ENCODE data around the gene MYO5A.

MYO5A gene

DNA sequence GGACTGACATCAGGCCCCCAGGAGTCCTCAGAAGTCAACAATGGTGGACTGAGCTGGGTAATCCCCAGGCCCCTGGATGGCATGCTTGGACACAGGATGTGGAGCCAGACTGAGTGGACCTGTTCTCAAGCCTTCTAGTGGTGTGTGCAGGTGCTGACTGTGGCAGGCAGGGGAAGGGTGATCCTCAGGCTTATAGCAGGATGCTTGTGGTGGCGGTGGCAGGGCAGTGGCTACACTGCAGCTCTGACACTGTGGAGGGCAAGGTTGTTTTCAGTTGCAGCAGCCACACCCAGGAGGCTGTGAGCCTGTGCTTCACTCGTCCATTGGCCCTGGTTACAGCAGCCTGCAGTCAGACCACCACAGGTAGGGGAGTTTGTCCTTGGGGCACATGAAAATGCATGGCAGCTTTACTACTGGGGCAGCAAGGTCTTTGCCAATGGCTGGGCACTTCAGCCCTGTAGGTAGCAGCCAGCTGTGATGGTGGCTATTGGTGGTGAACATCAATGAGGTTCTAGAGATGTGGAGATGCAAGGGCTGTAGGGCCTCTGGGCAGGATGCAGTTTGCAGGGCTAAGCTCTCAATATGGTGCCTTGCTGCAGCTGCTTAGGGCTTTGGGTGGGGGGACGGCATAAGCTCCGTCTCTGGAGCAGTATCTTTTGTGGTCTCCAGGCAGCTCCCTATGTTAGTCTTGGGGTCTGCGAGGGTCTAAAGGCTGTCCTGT is 17.5 kb upstream of the MYO5A start:
- H3K27me3 ChIP-seq (ENCODE audit: control insufficient read depth in 5 of 5, insufficient read depth in 4 of 5, low read length in 5 of 5), result no peaks in the 10 kb centered on the region
- no peak overlapping the region for H3K27ac ChIP-seq (ENCODE audit: low read depth, low read length)
- H3K4me1 ChIP-seq (ENCODE audit: control insufficient read depth in 5 of 5, insufficient read depth in 5 of 5, low read length in 5 of 5), result peaks cover 0 to 3% (median 0%) of the 10 kb centered on the region in 5 donors
- H3K9ac ChIP-seq (ENCODE audit: low read length in 5 of 5), result no peak overlapping the region
- no peaks in the 10 kb centered on the region for H3K9me3 ChIP-seq (ENCODE audit: control insufficient read depth in 5 of 5, low read length in 5 of 5)
- H3K36me3 ChIP-seq (ENCODE audit: control insufficient read depth in 5 of 5, insufficient read depth in 5 of 5, low read length in 5 of 5), result peaks cover 24 to 36% (median 34%) of the 10 kb centered on the region in 5 donors
- no peak overlapping the region for H3K4me3 ChIP-seq (ENCODE audit: low read depth in 1 of 5, low read length in 5 of 5)

DNA sequence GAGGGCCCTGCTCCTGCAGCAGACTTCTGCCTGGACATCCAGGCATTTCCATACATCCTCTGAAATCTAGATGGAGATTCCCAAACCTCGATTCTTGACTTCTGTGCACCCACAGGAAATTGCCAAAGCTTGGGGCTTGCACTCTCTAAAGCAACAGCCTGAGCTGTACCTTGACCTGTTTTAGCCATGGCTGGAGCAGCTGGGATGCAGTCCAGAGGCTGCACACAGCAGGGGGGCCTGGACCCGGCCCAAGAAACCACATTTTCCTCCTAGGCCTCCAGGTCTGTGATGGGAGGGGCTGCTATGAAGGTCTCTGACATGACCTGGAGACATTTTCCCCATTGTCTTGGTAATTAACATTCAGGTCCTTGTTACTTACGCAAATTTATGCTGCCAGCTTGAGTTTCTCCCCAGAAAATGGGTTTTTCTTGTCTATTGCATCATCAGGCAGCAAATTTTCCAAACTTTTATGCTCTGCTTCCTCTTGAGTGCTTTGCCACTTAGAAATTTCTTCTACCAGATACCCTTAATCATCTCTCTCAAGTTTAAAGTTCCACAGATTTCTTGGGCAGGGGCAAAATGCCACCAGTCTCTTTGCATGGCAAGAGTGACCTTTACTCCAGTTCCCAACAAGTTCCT is 11.8 kb upstream of the MYO5A start:
- Histone ChIP-seq H3K9ac (ENCODE audit: low read length in 5 of 5) (no peak overlapping the region), H3K27ac (ENCODE audit: low read depth, low read length) (no peak overlapping the region), H3K27me3 (ENCODE audit: control insufficient read depth in 5 of 5, insufficient read depth in 4 of 5, low read length in 5 of 5) (no peaks in the 10 kb centered on the region), H3K36me3 (ENCODE audit: control insufficient read depth in 5 of 5, insufficient read depth in 5 of 5, low read length in 5 of 5) (no peaks in the 10 kb centered on the region), H3K4me3 (ENCODE audit: low read depth in 1 of 5, low read length in 5 of 5) (no peak overlapping the region), H3K4me1 (ENCODE audit: control insufficient read depth in 5 of 5, insufficient read depth in 5 of 5, low read length in 5 of 5) (no peaks in the 10 kb centered on the region), H3K9me3 (ENCODE audit: control insufficient read depth in 5 of 5, low read length in 5 of 5) (no peaks in the 10 kb centered on the region)

DNA sequence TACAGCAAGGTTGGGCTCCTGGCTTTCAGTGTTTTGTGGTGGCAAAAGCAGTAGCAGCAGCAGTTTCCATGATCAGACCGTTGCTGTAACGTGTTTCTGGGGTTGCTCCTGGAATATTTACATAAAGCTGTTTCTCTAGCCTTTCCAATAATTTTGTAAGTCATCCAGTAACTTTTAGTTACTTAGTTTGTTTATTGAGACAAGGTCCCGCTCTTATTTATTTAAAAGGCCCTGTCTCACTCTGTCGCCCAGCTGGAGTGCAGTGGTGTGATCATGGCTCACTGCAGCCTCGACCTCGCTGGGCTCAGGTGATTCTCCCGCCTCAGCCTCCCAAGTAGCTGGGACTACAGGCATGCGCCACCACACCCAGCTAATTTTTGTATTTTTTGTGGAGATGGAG is 8.8 kb upstream of the MYO5A start:
- Histone ChIP-seq H3K4me1 (ENCODE audit: control insufficient read depth in 5 of 5, insufficient read depth in 5 of 5, low read length in 5 of 5) (no peaks in the 10 kb centered on the region), H3K27ac (ENCODE audit: low read depth, low read length) (no peak overlapping the region), H3K27me3 (ENCODE audit: control insufficient read depth in 5 of 5, insufficient read depth in 4 of 5, low read length in 5 of 5) (peaks cover 0 to 3% (median 0%) of the 10 kb centered on the region in 5 donors), H3K9me3 (ENCODE audit: control insufficient read depth in 5 of 5, low read length in 5 of 5) (no peaks in the 10 kb centered on the region), H3K4me3 (ENCODE audit: low read depth in 1 of 5, low read length in 5 of 5) (no peak overlapping the region), H3K9ac (ENCODE audit: low read length in 5 of 5) (no peak overlapping the region), H3K36me3 (ENCODE audit: control insufficient read depth in 5 of 5, insufficient read depth in 5 of 5, low read length in 5 of 5) (no peaks in the 10 kb centered on the region)

DNA sequence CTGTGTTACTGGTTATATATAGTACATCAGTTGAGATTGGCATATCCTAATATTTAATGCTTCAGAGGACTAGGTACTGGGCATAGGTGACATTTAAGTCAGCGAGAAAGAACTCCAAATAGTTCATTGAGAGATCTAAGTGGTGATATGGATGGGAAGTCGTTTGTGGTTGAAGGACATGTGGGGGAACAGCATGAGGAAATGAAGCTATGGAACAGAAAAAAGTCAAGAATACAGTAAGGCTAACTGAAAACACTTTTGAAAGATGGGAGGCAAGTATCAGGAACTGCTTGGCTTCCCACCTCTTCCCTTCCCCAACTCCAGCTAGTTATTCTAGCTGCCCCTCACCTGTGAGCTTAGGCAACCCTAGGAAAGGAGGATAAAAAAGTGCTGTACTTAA is 3.7 kb upstream of the MYO5A start:
- H3K9me3 ChIP-seq (ENCODE audit: control insufficient read depth in 5 of 5, low read length in 5 of 5), result no peaks in the 10 kb centered on the region
- no peak overlapping the region for H3K9ac ChIP-seq (ENCODE audit: low read length in 5 of 5)
- no peak overlapping the region for H3K4me3 ChIP-seq (ENCODE audit: low read depth in 1 of 5, low read length in 5 of 5)
- peaks cover 0 to 7% (median 0%) of the 10 kb centered on the region in 5 donors for H3K27me3 ChIP-seq (ENCODE audit: control insufficient read depth in 5 of 5, insufficient read depth in 4 of 5, low read length in 5 of 5)
- no peak overlapping the region for H3K27ac ChIP-seq (ENCODE audit: low read depth, low read length)
- peaks cover 0 to 23% (median 19%) of the 10 kb centered on the region in 5 donors for H3K4me1 ChIP-seq (ENCODE audit: control insufficient read depth in 5 of 5, insufficient read depth in 5 of 5, low read length in 5 of 5)
- no peaks in the 10 kb centered on the region for H3K36me3 ChIP-seq (ENCODE audit: control insufficient read depth in 5 of 5, insufficient read depth in 5 of 5, low read length in 5 of 5)

DNA sequence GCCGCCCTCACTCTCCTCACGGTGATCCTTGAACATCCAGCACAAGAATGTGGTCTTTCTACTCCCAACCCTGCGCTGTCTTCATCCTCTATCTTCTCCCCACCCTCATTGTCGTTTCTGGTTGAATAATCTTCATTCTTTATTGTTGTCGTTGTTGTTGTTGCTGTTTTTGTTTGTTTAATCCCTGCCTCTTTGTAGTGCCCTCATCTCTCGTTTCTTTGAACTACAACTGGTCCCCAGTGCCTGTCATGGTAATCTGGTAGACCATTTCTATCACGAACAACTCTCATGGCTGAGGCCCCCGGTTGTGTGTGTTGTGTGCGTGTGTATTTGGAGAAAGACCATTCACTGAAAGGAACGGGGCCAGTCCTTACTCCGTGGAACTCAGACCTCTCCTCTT is 1.3 kb upstream of the MYO5A start:
- Histone ChIP-seq H3K4me3 (ENCODE audit: low read depth in 1 of 5, low read length in 5 of 5) (peak overlapping the region; percentile 55 to 80 (median 78)), H3K4me1 (ENCODE audit: control insufficient read depth in 5 of 5, insufficient read depth in 5 of 5, low read length in 5 of 5) (peaks cover 0 to 24% (median 21%) of the 10 kb centered on the region in 5 donors), H3K9me3 (ENCODE audit: control insufficient read depth in 5 of 5, low read length in 5 of 5) (no peaks in the 10 kb centered on the region), H3K36me3 (ENCODE audit: control insufficient read depth in 5 of 5, insufficient read depth in 5 of 5, low read length in 5 of 5) (no peaks in the 10 kb centered on the region), H3K27ac (ENCODE audit: low read depth, low read length) (no peak overlapping the region), H3K9ac (ENCODE audit: low read length in 5 of 5) (peak overlapping the region in 3 of 5 donors; percentile 30 to 79 (median 72)), H3K27me3 (ENCODE audit: control insufficient read depth in 5 of 5, insufficient read depth in 4 of 5, low read length in 5 of 5) (peaks cover 0 to 6% (median 0%) of the 10 kb centered on the region in 5 donors)

DNA sequence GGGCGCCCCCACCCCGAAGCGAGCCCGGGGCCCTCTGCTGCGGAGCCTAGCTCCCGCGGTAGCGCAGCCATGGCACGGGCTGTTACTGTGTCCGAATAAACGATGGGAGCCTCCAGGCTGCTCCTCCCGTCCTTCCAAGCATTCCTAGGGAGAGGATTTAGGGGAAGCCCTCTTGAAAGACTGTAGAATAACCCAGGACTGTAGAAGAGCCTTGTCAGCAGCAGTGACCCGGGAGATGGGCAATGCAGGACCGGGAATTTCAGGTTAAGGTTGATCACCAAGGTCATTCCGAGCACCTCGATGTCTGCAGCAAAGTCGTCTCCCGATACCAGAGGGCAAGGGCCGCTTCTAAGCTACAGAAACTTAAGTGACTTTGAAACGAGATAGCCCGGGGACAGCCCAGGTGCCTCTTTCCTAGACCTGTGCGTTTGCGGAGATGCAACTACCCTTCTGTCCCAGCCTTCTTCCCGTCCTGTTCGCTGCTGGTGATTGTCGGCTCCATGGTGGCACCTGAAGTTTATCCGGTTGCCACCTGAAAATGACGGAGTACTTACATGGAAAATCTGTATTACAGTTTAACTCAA is 753 bp upstream of the MYO5A start:
- Histone ChIP-seq H3K9ac (ENCODE audit: low read length in 5 of 5) (peak overlapping the region in 4 of 5 donors; percentile 72 to 85 (median 80)), H3K27ac (ENCODE audit: low read depth, low read length) (no peak overlapping the region)

DNA sequence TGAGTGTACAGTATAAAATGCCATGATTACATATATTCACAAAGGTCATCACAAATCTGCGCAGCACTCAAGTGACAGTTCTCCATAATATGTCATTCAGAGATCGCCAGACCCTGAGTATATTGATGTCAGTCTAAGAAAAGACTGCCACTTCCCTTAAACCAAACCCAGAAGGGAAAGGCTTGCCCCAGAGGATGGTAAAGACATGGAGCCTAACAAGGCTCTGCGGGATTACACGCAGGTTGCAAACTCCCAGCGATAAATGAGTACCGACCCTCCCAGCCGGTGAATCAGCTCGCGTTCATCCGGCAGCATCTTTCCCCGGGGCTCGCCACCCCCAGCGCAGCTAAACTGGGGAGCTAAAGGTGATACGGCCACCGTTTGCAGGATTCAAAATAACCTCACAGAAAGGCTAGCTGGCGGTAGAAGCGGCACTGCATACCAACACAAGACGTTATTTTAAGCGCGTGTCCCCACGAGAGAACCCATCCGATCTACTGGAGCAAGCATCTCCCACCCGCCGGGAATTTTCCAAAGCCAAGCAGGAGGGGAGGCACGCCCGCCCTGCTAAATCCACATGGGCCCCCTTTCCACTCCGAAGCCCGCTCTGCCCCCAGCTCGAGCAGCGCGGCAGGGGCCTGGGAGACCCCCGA is 643 bp downstream of the MYO5A start:
- Histone ChIP-seq H3K27ac (ENCODE audit: low read depth, low read length) (peak overlapping the region; percentile 57), H3K9me3 (ENCODE audit: control insufficient read depth in 5 of 5, low read length in 5 of 5) (no peaks in the 10 kb centered on the region), H3K9ac (ENCODE audit: low read length in 5 of 5) (peak overlapping the region; percentile 56 to 89 (median 78)), H3K36me3 (ENCODE audit: control insufficient read depth in 5 of 5, insufficient read depth in 5 of 5, low read length in 5 of 5) (no peaks in the 10 kb centered on the region), H3K4me1 (ENCODE audit: control insufficient read depth in 5 of 5, insufficient read depth in 5 of 5, low read length in 5 of 5) (peaks cover 0 to 29% (median 21%) of the 10 kb centered on the region in 5 donors), H3K27me3 (ENCODE audit: control insufficient read depth in 5 of 5, insufficient read depth in 4 of 5, low read length in 5 of 5) (peaks cover 0 to 6% (median 0%) of the 10 kb centered on the region in 5 donors), H3K4me3 (ENCODE audit: low read depth in 1 of 5, low read length in 5 of 5) (peak overlapping the region; percentile 74 to 84 (median 80))

More for the DNA sequence above, 753 bp upstream of the MYO5A start:
- Histone ChIP-seq H3K27me3 (ENCODE audit: control insufficient read depth in 5 of 5, insufficient read depth in 4 of 5, low read length in 5 of 5) (peaks cover 0 to 6% (median 0%) of the 10 kb centered on the region in 5 donors), H3K36me3 (ENCODE audit: control insufficient read depth in 5 of 5, insufficient read depth in 5 of 5, low read length in 5 of 5) (no peaks in the 10 kb centered on the region), H3K4me3 (ENCODE audit: low read depth in 1 of 5, low read length in 5 of 5) (peak overlapping the region; percentile 55 to 80 (median 78)), H3K4me1 (ENCODE audit: control insufficient read depth in 5 of 5, insufficient read depth in 5 of 5, low read length in 5 of 5) (peaks cover 0 to 24% (median 21%) of the 10 kb centered on the region in 5 donors), H3K9me3 (ENCODE audit: control insufficient read depth in 5 of 5, low read length in 5 of 5) (no peaks in the 10 kb centered on the region)

DNA sequence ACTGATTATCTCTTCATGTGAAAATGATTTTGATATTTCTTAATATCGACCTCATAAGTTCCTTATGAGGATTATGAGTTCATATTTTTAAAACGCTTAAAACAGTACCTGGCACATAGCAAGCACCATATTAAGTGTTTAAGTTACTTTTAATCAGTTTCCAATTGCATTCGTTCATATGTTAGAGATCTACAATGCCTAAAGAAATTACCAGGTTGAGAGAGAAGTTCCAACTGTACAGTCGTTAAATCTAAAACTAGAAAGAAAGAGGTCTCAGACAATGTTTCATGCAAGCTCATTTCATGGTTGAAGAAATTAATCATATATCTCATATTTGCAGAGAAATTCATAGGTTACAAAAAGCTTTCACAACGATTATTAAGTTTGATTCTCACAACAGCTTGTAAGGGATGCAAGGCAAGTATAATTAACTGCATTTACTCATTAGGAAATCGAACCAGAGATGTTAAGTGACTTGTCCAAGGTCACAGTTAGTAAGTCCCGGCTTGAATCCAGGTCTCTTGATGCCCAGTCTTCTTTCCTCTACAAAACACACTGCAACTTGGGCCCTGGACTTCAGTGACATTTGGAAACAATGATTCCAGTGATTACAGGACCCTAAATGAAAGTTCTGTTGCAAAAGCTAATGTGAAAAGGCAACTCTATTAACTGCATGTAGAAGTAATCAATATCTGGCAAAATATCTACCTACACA is 1.3 kb downstream of the MYO5A start:
- H3K27me3 ChIP-seq (ENCODE audit: control insufficient read depth in 5 of 5, insufficient read depth in 4 of 5, low read length in 5 of 5), result peaks cover 0 to 6% (median 0%) of the 10 kb centered on the region in 5 donors
- H3K4me3 ChIP-seq (ENCODE audit: low read depth in 1 of 5, low read length in 5 of 5), result peak overlapping the region; percentile 74 to 84 (median 80)
- H3K9me3 ChIP-seq (ENCODE audit: control insufficient read depth in 5 of 5, low read length in 5 of 5), result no peaks in the 10 kb centered on the region
- H3K9ac ChIP-seq (ENCODE audit: low read length in 5 of 5), result peak overlapping the region in 2 of 5 donors; percentile 80 to 89
- H3K4me1 ChIP-seq (ENCODE audit: control insufficient read depth in 5 of 5, insufficient read depth in 5 of 5, low read length in 5 of 5), result peaks cover 0 to 35% (median 23%) of the 10 kb centered on the region in 5 donors
- H3K36me3 ChIP-seq (ENCODE audit: control insufficient read depth in 5 of 5, insufficient read depth in 5 of 5, low read length in 5 of 5), result no peaks in the 10 kb centered on the region
- no peak overlapping the region for H3K27ac ChIP-seq (ENCODE audit: low read depth, low read length)

DNA sequence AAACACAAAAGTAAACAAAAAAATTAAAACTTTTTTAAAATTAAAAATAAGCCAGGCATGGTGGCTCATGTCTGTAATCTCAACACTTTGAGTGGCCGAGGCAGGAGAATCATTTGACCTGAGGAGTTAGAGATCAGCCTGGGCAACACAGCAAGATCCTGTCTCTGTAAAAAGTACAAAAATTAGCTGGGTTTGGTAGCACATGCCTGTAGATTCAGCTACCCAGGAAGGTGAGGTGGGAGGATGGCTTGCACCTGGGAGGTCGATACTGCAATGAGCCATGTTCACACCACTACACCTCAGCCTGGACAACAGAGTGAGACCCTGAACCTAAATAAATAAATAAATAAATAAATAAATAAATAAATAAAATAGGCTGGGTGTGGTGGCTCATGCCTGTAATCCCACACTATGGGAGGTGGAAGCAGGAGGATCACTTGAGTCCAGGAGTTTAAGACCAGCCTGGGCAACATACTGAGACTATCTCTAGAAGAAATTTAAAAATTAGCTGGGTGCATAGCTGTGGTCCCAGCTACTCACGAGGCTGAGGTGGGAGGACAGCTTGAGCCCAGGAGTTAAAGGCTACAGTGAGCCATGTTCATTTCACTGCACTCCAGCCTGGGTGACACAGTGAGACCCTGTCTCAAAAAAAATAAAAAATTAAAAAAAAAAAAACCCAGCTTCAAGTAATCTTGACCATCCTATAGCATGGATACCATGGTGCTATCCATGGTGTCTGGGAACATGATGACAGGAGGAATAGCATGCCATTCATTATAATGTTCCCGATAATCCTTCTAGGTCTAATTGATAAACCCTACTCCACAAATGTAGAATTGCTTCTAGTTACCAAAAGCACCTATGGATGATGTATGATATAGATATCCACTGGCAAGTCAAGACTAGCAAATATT is 4.2 kb downstream of the MYO5A start:
- Histone ChIP-seq H3K36me3 (ENCODE audit: control insufficient read depth in 5 of 5, insufficient read depth in 5 of 5, low read length in 5 of 5) (no peaks in the 10 kb centered on the region), H3K9me3 (ENCODE audit: control insufficient read depth in 5 of 5, low read length in 5 of 5) (no peaks in the 10 kb centered on the region), H3K4me1 (ENCODE audit: control insufficient read depth in 5 of 5, insufficient read depth in 5 of 5, low read length in 5 of 5) (peaks cover 0 to 36% (median 29%) of the 10 kb centered on the region in 5 donors), H3K27ac (ENCODE audit: low read depth, low read length) (peak overlapping the region; percentile 55), H3K4me3 (ENCODE audit: low read depth in 1 of 5, low read length in 5 of 5) (no peak overlapping the region), H3K9ac (ENCODE audit: low read length in 5 of 5) (no peak overlapping the region), H3K27me3 (ENCODE audit: control insufficient read depth in 5 of 5, insufficient read depth in 4 of 5, low read length in 5 of 5) (no peaks in the 10 kb centered on the region)

Measured in subcutaneous abdominal adipose tissue (tissue), 5 donors.